HL-60 (cell line): ENCODE data around the gene CCL20.

Experiments
- DNase-seq, 2 experiments: peaks; one replicate each; pipeline ENCODE4 v3.0.0-alpha.2; 2010 to 2020; ENCODE audit warnings: low read depth in 1 of 2, low spot score in 1 of 2
- H3K27ac ChIP-seq: fragments of 250-450 bp; sonication (Bioruptor Pico); replicated peaks from 2 replicates; pipeline ENCODE4 v1.5.1; 2020; ENCODE audit warnings: mild to moderate bottlenecking, moderate library complexity
- H3K27me3 ChIP-seq: fragments of 250-450 bp; sonication (Bioruptor Pico); 2 replicates; pipeline ENCODE4 v1.5.1; 2021; ENCODE audit warnings: mild to moderate bottlenecking, moderate library complexity; ENCODE audit not compliant: insufficient read depth, poor library complexity, severe bottlenecking
- H3K4me3 ChIP-seq: replicated peaks from 2 replicates; pipeline ENCODE4 v1.5.1; 2011; ENCODE audit warnings: mild to moderate bottlenecking, control low read depth, low read length; ENCODE audit not compliant: insufficient read depth
- GABPA ChIP-seq: IDR thresholded peaks from 2 replicates; pipeline ENCODE4 v1.6.1; 2012; ENCODE audit warnings: low read depth
- POLR2AphosphoS5 ChIP-seq: IDR thresholded peaks from 2 replicates; pipeline ENCODE4 v1.6.1; 2012; ENCODE audit warnings: low read depth
- SPI1 ChIP-seq: IDR thresholded peaks from 2 replicates; pipeline ENCODE4 v1.6.1; 2012; ENCODE audit warnings: low read depth, mild to moderate bottlenecking, borderline replicate concordance
- TF ChIP-seq, protein P1 (sequence below): IDR thresholded peaks from 2 replicates; pipeline ENCODE4 v1.6.1; 2012; ENCODE audit warnings: low read depth; ENCODE audit not compliant: insufficient replicate concordance
- TF ChIP-seq, protein P2 (sequence below): IDR thresholded peaks from one replicate; pipeline ENCODE4 v1.5.1; 2011; ENCODE audit warnings: low read length, control low read depth, inconsistent platforms; ENCODE audit not compliant: insufficient read depth

The CCL20 gene

DNA sequence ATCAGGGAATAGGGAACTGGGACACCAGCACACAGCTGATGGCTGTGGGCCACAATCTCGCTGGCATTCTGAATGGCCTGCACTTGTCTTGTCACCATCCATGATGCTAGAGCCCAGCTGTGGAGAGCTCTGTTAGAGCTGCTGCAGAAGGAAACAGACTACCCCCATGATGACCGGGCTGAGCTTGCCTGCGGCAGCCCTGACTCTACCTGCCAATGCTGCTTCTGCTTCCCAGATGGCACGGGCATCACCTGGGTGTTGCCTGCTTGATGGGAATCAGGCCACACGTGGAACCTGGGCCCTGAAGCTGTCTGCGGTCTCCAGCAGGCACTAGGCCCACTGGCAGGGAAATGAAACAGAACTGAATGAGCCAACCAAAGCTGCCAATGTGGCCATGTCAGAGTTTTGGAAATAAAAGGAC is 46.6 kb downstream of the CCL20 start:
- H3K27ac ChIP-seq, result no peak overlapping the region
- no peak for TF ChIP-seq SPI1
- TF ChIP-seq, protein P1, sequence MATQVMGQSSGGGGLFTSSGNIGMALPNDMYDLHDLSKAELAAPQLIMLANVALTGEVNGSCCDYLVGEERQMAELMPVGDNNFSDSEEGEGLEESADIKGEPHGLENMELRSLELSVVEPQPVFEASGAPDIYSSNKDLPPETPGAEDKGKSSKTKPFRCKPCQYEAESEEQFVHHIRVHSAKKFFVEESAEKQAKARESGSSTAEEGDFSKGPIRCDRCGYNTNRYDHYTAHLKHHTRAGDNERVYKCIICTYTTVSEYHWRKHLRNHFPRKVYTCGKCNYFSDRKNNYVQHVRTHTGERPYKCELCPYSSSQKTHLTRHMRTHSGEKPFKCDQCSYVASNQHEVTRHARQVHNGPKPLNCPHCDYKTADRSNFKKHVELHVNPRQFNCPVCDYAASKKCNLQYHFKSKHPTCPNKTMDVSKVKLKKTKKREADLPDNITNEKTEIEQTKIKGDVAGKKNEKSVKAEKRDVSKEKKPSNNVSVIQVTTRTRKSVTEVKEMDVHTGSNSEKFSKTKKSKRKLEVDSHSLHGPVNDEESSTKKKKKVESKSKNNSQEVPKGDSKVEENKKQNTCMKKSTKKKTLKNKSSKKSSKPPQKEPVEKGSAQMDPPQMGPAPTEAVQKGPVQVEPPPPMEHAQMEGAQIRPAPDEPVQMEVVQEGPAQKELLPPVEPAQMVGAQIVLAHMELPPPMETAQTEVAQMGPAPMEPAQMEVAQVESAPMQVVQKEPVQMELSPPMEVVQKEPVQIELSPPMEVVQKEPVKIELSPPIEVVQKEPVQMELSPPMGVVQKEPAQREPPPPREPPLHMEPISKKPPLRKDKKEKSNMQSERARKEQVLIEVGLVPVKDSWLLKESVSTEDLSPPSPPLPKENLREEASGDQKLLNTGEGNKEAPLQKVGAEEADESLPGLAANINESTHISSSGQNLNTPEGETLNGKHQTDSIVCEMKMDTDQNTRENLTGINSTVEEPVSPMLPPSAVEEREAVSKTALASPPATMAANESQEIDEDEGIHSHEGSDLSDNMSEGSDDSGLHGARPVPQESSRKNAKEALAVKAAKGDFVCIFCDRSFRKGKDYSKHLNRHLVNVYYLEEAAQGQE, result no peak
- no peak for TF ChIP-seq POLR2AphosphoS5
- TF ChIP-seq, protein P2, sequence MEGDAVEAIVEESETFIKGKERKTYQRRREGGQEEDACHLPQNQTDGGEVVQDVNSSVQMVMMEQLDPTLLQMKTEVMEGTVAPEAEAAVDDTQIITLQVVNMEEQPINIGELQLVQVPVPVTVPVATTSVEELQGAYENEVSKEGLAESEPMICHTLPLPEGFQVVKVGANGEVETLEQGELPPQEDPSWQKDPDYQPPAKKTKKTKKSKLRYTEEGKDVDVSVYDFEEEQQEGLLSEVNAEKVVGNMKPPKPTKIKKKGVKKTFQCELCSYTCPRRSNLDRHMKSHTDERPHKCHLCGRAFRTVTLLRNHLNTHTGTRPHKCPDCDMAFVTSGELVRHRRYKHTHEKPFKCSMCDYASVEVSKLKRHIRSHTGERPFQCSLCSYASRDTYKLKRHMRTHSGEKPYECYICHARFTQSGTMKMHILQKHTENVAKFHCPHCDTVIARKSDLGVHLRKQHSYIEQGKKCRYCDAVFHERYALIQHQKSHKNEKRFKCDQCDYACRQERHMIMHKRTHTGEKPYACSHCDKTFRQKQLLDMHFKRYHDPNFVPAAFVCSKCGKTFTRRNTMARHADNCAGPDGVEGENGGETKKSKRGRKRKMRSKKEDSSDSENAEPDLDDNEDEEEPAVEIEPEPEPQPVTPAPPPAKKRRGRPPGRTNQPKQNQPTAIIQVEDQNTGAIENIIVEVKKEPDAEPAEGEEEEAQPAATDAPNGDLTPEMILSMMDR, result no peak
- TF ChIP-seq GABPA, result no peak

DNA sequence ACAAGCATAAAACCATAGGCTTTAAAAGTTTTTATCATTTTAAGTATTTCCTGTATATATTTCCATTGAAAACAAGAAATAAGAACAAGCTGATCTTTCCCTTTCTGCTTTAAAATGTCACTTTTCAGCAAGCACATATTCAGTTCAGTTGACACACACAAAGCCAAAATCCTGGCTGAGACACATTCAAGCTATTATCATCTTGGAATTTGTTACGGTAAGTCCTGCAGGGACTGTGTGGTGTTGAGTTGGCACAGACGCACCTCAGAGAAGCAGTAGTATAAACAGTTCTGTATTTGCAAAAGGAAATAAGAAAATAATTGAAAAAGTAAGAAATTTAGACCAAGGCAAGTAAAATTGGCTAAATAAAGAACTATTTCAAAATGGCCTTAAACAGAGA is 47.4 kb downstream of the CCL20 start:
- no peak for DNase-seq
- H3K4me3 ChIP-seq, result no peak overlapping the region
- TF ChIP-seq, protein P1, result no peak
- TF ChIP-seq POLR2AphosphoS5 (no peak), SPI1 (no peak)
- TF ChIP-seq, protein P2, result no peak
- H3K27me3 ChIP-seq, result no peaks in the 10 kb centered on the region
- no peak overlapping the region for H3K27ac ChIP-seq

More for the DNA sequence above, 46.6 kb downstream of the CCL20 start:
- Histone ChIP-seq H3K4me3 (no peak overlapping the region), H3K27me3 (no peaks in the 10 kb centered on the region)
- no peak for DNase-seq

DNA sequence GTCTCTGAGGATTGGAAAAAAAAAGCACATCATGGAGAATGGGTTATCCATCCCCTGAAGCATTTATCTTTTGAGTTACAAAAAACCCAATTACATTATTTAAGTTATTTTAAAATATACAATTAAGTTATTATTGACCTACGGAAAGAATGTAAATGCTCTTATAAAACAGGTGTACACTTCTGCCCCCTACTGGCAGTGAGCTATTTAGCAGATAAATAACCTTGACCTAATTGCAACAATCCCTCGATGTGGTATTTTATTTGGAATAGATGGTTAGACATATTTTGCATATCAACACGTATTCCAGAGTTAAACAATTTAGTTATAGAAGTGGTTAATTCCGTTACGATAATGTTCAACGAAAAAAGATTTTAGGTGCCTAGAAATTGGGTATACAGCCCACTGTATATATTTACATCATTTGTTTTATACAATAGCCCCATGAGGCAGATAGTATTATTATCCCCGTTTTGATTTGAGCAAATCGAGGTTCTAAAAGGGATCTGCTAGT is 48.6 kb downstream of the CCL20 start:
- H3K27me3 ChIP-seq, result no peaks in the 10 kb centered on the region
- peak; percentile 47 to 50 for DNase-seq
- no peak overlapping the region for H3K4me3 ChIP-seq
- no peak for TF ChIP-seq GABPA
- TF ChIP-seq POLR2AphosphoS5, result no peak
- TF ChIP-seq, protein P1, result no peak
- TF ChIP-seq, protein P2, result peak; percentile 76
- TF ChIP-seq SPI1, result no peak
- no peak overlapping the region for H3K27ac ChIP-seq
